Ecto neural progenitor cell (in vitro differentiated cells): ENCODE data around the gene IDH2.
A peak's percentile ranks its signal among the peaks of the same experiment; 100 is the strongest.
"Not testable (repeated sequence)": the region's sequence is repeated elsewhere in the genome, so short reads cannot be mapped to it uniquely, and the experiment has no call there.

Experiments
- DNase-seq: peaks from one replicate; pipeline ENCODE4 v3.0.0-alpha.2; 2018; ENCODE audit warnings: low spot score

The IDH2 gene

GRCh38 chr15:90101969-90102890 is at the start of gene IDH2:
Gene IDH2, minus strand, starts transcription at chr15:90102468. Its CDS starts 78 bp downstream, at chr15:90102390.
- DNase-seq = peak; percentile 91

DNA sequence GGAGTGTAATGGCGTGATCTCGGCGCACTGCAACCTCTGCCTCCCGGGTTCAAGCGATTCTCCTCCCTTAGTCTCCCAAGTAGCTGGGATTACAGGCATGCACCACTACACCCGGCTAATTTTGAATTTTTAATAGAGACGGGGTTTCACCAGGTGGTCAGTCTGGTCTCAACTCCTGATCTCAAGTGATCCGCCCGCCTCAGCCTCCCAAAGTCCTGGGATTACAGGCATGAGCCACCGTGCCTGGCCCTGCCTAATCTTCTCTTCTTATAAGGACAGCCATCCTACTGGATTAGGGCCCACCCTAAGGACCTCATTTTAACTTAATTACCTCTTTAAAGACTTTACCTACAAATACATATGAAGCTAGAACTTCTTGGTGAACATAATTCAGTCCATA is 48.3 kb upstream of the IDH2 start:
- not testable (repeated sequence) for DNase-seq

GRCh38 chr15:90149609-90150340 is 47.5 kb upstream of the IDH2 start:
- DNase-seq = no peak

GRCh38 chr15:90146198-90146761 is 44.0 kb upstream of the IDH2 start:
- not testable (repeated sequence) for DNase-seq

DNA sequence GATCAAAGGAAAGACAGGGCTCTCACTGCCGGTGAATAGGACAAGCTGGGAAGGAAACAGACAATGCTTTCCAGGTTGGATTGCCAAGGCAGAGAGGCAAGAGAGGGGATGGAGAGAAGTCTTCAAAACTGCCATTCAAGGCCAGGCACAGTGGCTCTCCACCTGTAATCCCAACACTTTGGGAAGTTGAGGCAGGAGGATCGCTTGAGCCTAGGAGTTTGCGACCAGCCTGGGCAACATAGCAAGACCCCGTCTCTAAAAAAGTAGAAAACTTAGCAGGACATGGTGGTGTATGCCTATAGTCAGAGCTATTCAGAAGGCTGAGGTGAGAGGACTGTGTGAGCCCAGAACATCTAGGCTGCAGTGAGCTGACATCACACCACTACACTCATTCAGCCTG is 43.5 kb upstream of the IDH2 start:
- no peak for DNase-seq

- no peak for DNase-seq
Observed at GRCh38 chr15:90145259-90145658, 43.0 kb upstream of the IDH2 start.

DNA sequence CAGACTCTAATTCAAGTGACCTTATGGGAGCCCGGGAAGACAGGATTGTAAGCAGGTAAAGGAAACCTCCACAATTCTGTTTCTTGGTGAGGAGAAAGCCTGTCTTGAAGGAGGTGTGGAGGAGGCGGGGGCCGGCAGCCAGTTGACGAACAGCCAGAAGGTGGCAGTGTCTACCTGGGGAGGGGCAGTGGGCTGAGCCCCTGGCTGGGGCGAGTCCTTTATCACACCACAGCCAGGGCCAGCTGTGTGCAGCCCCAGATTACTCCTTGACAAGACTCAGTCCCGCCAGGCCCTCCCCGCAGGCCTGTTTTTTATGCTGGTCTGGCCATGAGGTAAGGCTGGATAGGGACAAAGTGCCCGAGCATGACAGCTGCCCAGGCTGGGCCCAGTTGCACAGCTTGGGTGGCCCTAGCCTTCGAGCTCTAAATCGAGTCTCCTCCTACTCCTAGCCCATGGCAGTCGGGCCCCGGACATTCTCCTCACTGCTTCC is 40.9 kb upstream of the IDH2 start:
- peak; percentile 90 for DNase-seq

- no peak for DNase-seq
Observed at GRCh38 chr15:90142216-90143165, 40.2 kb upstream of the IDH2 start.

DNA sequence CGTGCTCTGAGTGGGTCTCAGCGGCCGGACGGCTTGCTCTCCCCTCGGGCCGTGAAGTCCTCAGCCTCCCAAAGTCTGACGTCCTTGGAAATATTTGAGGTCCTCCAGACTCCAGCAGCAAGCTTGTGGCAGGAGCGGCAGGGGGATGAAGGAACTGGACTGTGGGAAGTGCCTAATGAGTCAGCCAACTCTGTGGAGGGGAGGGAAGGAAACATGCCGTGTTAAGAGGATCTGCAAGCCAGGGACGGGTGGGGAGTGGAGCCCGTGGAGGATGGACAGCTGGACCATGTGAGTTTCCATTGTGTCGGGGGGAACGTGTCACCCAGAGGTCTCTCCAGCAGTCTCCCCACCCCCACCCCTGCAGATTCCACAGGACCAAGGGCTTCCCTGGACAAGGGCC is 39.4 kb upstream of the IDH2 start:
- DNase-seq = no peak

- DNase-seq = not testable (repeated sequence)
Observed at GRCh38 chr15:90139549-90139948, 37.3 kb upstream of the IDH2 start.

DNA sequence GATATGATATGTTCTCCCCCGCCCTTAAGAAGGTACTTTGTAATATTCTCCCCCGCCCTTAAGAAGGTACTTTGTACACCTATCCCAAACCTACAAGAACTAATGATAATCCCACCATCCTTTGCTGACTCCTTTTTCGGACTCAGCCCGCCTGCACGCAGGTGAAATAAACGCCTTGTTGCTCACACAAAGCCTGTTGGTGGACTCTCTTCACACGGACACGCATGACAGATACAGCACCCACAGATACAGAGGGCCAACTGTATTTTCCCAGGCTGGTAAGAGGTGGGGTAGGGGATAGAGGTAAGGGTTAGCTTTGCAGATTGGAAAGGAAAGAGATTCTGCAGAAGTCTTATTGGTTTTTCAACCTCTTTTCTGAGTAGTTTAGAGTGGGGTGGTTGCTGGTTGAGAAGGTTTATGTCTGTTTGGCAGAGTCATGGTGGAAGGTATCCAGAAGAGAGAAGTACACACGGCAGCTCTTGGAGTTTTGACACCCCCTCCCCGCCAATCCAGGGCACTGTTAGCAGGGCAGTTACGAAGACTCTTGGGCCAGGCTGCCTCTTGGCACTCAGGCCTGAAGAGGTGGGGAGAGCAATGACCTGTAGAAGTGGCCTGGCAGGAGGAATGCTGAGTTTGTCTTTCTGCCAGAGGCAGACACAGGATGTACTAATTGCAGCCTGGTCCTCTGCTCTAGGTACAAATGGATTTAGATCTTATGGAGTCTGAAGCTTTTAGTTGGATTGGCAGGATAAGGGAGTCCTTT is 36.0 kb upstream of the IDH2 start:
- DNase-seq = no peak

GRCh38 chr15:90132437-90132836 is 30.2 kb upstream of the IDH2 start:
- no peak for DNase-seq

- no peak for DNase-seq
Observed at GRCh38 chr15:90131848-90132247, 29.6 kb upstream of the IDH2 start.

DNA sequence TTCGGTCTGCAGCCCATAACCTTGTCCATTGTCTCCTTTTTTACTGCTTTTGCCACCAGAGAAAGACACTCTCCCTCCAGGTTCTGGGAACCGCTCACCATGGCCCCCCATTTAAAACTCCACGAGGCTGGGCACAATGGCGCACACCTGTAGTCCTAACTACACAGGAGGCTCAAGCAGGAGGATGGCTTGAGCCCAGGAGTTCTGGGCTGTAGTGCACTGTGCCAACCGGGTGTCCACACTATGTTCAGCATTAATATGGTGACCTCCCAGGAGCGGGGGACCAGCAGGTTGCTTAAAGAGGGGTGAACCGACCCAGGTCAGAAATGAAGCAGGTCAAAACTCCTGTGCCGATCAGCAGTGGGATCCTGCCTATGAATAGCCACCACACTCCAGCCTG is 28.0 kb upstream of the IDH2 start:
- no peak for DNase-seq

- peak; percentile 73 for DNase-seq
Observed at GRCh38 chr15:90126596-90127435, 24.5 kb upstream of the IDH2 start.

DNA sequence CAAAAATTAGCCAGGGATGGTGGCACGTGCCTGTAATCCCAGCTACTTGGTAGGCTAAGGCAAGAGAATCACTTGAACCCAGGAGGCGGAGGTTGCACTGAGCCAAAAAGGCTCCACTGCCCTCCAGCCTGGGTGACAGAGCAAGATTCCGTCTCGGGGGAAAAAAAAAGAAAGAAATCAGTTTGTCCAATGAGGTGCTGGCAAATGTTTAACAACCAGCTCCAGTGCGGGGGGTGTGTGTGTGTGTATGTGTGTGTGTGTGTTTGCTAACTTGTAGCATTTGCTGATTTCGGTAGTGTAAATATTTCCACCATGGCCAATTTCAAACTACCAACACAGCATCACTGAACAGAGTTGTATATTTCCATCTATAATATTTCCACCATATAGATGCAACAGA is 23.8 kb upstream of the IDH2 start:
- no peak for DNase-seq

DNA sequence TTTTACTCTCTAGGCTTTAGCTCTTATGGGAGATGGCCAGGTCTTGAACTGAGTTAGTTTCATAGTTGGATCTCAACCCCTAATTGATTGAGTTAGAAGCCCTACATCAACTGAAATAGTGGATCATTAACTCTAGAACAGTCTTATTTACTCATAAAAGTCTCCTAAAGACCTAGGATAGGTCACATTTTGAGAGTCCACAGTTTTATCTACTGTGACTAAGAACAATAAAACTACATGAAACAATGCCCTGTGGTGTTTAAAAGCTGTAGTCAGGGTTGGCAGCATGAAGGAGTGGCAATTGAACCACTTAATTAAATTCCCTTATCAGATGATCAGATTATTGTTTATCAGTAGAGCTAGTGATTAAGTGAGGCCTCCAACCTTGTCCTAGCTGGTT is 22.2 kb upstream of the IDH2 start:
- no peak for DNase-seq

DNA sequence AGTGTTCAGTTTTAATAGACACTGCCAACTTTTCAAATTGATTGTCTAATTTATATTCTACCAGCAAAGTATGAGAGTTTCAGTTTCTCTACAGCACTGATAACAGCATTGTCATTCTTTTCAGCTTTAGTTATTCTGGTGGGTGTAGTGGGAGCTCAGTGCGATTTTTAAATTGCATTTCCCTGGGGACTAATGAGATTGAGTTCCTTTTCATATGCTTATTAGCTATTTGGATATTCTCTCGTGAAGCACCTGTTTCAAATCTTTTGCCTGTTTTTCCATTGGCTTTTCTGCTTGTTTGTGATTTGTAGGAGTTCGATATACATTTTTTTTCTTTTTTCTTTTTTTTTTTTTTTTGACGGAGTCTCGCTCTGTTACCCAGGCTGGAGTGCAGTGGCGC is 18.8 kb upstream of the IDH2 start:
- no peak for DNase-seq

DNA sequence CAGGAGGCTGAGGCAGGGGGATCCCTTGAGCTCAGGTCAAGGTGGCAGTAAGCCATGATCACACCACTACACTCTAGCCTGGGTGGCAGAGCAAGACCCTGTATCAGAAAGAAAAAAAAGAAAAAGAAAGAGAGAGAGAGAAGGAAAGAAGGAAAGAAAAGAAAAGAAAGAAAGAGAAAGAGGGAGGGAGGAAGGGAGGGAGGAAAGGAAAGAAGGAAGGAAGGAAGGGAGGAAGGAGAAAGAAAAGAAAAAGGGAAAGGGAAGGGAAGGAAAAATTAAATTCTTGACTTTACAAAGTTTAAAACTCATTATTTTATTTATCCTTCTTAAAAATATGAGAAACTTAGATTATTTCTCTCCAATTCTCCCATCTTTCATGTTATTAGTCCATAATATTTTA is 17.1 kb upstream of the IDH2 start:
- no peak for DNase-seq

GRCh38 chr15:90115783-90116182 is 13.5 kb upstream of the IDH2 start:
- DNase-seq = no peak
